ENCODE results near the gene GSTA5.

GRCh38 chr6:52887910-52888524, 47.4 kb upstream of the GSTA5 start:
- TF ChIP-seq, protein P1, sequence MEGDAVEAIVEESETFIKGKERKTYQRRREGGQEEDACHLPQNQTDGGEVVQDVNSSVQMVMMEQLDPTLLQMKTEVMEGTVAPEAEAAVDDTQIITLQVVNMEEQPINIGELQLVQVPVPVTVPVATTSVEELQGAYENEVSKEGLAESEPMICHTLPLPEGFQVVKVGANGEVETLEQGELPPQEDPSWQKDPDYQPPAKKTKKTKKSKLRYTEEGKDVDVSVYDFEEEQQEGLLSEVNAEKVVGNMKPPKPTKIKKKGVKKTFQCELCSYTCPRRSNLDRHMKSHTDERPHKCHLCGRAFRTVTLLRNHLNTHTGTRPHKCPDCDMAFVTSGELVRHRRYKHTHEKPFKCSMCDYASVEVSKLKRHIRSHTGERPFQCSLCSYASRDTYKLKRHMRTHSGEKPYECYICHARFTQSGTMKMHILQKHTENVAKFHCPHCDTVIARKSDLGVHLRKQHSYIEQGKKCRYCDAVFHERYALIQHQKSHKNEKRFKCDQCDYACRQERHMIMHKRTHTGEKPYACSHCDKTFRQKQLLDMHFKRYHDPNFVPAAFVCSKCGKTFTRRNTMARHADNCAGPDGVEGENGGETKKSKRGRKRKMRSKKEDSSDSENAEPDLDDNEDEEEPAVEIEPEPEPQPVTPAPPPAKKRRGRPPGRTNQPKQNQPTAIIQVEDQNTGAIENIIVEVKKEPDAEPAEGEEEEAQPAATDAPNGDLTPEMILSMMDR (IDR thresholded peaks at IDR 0.05), result no peak
- TF ChIP-seq POLR2A (IDR thresholded peaks at IDR 0.05), result no peak
- no peak for TF ChIP-seq EP300 (IDR thresholded peaks at IDR 0.05)

Data from gastroesophageal sphincter (tissue), 3 donors.